Lower leg skin (tissue), 3 donors: ENCODE results near the gene MAP3K5.

Source experiments
- POLR2A ChIP-seq, 2 donors: fragments of 450-650 bp; IDR thresholded peaks; one replicate each; pipeline ENCODE4 v1.6.1; 2016 to 2017; ENCODE audit warnings: antibody characterized with exemption in 2 of 2, mild to moderate bottlenecking in 1 of 2, moderate library complexity in 1 of 2
- TF ChIP-seq, protein P1 (sequence below), 3 donors: fragments of 450-650 bp; IDR thresholded peaks; one replicate each; pipeline ENCODE4 v1.5.1; 2016; ENCODE audit warnings: antibody characterized with exemption in 3 of 3, mild to moderate bottlenecking in 3 of 3, moderate library complexity in 2 of 3

DNA sequence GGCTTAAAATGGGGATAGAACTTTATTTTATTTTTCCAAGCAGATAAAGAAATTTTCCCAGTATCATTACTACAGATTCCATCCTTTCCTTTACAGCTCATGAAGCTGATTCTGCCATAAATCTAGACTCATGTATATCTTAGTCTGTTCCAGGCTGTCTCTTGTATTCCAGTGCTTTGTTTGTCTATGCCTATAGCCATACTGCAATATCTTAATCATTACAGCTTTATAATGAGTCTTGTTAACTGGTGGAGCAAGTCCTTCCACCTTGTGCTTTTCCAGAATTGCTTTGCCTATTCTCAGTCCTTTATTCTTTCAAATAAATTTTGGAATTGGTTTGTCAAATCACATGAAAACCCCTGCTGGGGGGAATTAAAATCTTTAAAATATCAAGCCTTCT is 99.2 kb downstream of the MAP3K5 start:
- TF ChIP-seq, protein P1, sequence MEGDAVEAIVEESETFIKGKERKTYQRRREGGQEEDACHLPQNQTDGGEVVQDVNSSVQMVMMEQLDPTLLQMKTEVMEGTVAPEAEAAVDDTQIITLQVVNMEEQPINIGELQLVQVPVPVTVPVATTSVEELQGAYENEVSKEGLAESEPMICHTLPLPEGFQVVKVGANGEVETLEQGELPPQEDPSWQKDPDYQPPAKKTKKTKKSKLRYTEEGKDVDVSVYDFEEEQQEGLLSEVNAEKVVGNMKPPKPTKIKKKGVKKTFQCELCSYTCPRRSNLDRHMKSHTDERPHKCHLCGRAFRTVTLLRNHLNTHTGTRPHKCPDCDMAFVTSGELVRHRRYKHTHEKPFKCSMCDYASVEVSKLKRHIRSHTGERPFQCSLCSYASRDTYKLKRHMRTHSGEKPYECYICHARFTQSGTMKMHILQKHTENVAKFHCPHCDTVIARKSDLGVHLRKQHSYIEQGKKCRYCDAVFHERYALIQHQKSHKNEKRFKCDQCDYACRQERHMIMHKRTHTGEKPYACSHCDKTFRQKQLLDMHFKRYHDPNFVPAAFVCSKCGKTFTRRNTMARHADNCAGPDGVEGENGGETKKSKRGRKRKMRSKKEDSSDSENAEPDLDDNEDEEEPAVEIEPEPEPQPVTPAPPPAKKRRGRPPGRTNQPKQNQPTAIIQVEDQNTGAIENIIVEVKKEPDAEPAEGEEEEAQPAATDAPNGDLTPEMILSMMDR (IDR thresholded peaks at IDR 0.05): no peak
- no peak for TF ChIP-seq POLR2A (IDR thresholded peaks at IDR 0.05)
